Stimulated activated CD4-positive, alpha-beta T cell treated with anti-CD3 and anti-CD28 coated beads, TNF-alpha, amount 100 ng/mL, for 4 hours (primary cell): ENCODE measurements around the gene OVOL1.
A peak's percentile ranks its signal among the peaks of the same experiment; 100 is the strongest.

ENCODE experiments used
- DNase-seq, 3 experiments: peaks; one replicate each; pipeline ENCODE4 v3.0.0-alpha.2; 2020; ENCODE audit warnings: low read depth in 3 of 3

Gene OVOL1

GRCh38 chr11:65777821-65778361 lies 9.0 kb upstream of the OVOL1 start:
- DNase-seq, result no peak

GRCh38 chr11:65778431-65778900 lies 8.4 kb upstream of the OVOL1 start:
- DNase-seq, result no peak

GRCh38 chr11:65778901-65779668 lies 7.8 kb upstream of the OVOL1 start:
- no peak for DNase-seq

- DNase-seq, result no peak
Observed at GRCh38 chr11:65779669-65779918, 7.3 kb upstream of the OVOL1 start.

GRCh38 chr11:65779919-65780769 lies 6.7 kb upstream of the OVOL1 start:
- peak; percentile 49 to 61 (median 56) for DNase-seq

- peak; percentile 58 to 70 (median 65) for DNase-seq
Observed at GRCh38 chr11:65780770-65781151, 6.1 kb upstream of the OVOL1 start, which contains the start of gene AP5B1. Gene AP5B1, minus strand, starts transcription at chr11:65780976. Its CDS starts 385 bp downstream, at chr11:65780591.

GRCh38 chr11:65781152-65781961 lies 5.5 kb upstream of the OVOL1 start:
- no peak for DNase-seq

GRCh38 chr11:65781962-65782815 lies 4.7 kb upstream of the OVOL1 start:
- DNase-seq, result no peak

- no peak for DNase-seq
Observed at GRCh38 chr11:65782816-65783228, 4.0 kb upstream of the OVOL1 start.

GRCh38 chr11:65785319-65786007 lies 1.4 kb upstream of the OVOL1 start:
- no peak for DNase-seq

- DNase-seq, result no peak
Observed at GRCh38 chr11:65786008-65786785, 666 bp upstream of the OVOL1 start.

- DNase-seq, result no peak
Observed at GRCh38 chr11:65787649-65788622, 1.1 kb downstream of the OVOL1 start.

GRCh38 chr11:65788821-65789220 lies 2.0 kb downstream of the OVOL1 start:
- DNase-seq, result no peak

- DNase-seq, result no peak
Observed at GRCh38 chr11:65789230-65790103, 2.6 kb downstream of the OVOL1 start.

- DNase-seq, result no peak
Observed at GRCh38 chr11:65790104-65790901, 3.4 kb downstream of the OVOL1 start.

- no peak for DNase-seq
Observed at GRCh38 chr11:65790902-65791650, 4.2 kb downstream of the OVOL1 start.
